GM13976 (cell line): ENCODE data around the gene GID8.

Source experiments
- DNase-seq: peaks from one replicate; pipeline ENCODE4 v3.0.0; 2012; ENCODE audit warnings: low spot score
- CTCF ChIP-seq: IDR thresholded peaks from 2 replicates; pipeline ENCODE4 v1.5.1; 2012; ENCODE audit warnings: borderline replicate concordance, mild to moderate bottlenecking; ENCODE audit not compliant: insufficient read depth; ENCODE audit errors: extremely low read depth, missing control alignments, control extremely low read depth
- in situ Hi-C: fragments of 300-500 bp; cut with MboI; formaldehyde crosslinking; loops from one replicate; pipeline ENCODE4 v1.12.0; 2022; ENCODE audit warnings: low sequenced_read_pairs, mixed read lengths, inconsistent platforms; ENCODE audit not compliant: unreplicated experiment

The GID8 gene

GRCh38 chr20:62914970-62915457, 22.9 kb upstream of the GID8 start:
- in situ Hi-C loops = no loop called here
- no peak for DNase-seq

GRCh38 chr20:62916703-62917476, 21.1 kb upstream of the GID8 start:
- no peak for DNase-seq
- TF ChIP-seq CTCF = no peak
- in situ Hi-C loops = no loop called here

More at GRCh38 chr20:62914970-62915457, 22.9 kb upstream of the GID8 start:
- TF ChIP-seq CTCF = no peak

GRCh38 chr20:62917720-62918119, 20.2 kb upstream of the GID8 start:
- in situ Hi-C loops = no loop called here
- no peak for TF ChIP-seq CTCF
- DNase-seq = no peak

GRCh38 chr20:62918147-62918546, 19.8 kb upstream of the GID8 start:
- in situ Hi-C loops = no loop called here
- no peak for TF ChIP-seq CTCF
- no peak for DNase-seq

GRCh38 chr20:62918831-62919230, 19.1 kb upstream of the GID8 start:
- no peak for DNase-seq
- in situ Hi-C loops = no loop called here
- no peak for TF ChIP-seq CTCF

- no peak for DNase-seq
- no peak for TF ChIP-seq CTCF
- in situ Hi-C loops = no loop called here
Measured at GRCh38 chr20:62920039-62920645, 17.8 kb upstream of the GID8 start.
